Liver (tissue), 9 donors: ENCODE results near the gene GRK1. TPM values are rescaled to one million over a fixed set of nuclear protein-coding genes. Genes with fewer than 3 reads are reported as not detected.

Source experiments
- DNase-seq: peaks from one replicate; pipeline ENCODE4 v3.0.0-alpha.2; 2017; ENCODE audit warnings: low spot score
- H3K27ac ChIP-seq, 2 donors: one replicate each; pipeline ENCODE4 v1.7.0; 2013; ENCODE audit warnings: inconsistent platforms in 2 of 2, low read length in 2 of 2, control low read depth in 1 of 2, low read depth in 1 of 2, mild to moderate bottlenecking in 1 of 2
- H3K27me3 ChIP-seq, 4 donors: one replicate each; pipeline versions ENCODE4 v1.6.1 to v1.7.0; 2013; ENCODE audit warnings: low read length in 3 of 4, inconsistent platforms in 1 of 4, mild to moderate bottlenecking in 1 of 4, moderate library complexity in 1 of 4; ENCODE audit not compliant: control insufficient read depth in 4 of 4, insufficient read depth in 4 of 4
- H3K36me3 ChIP-seq, 4 donors: one replicate each; pipeline versions ENCODE4 v1.6.1 to v1.7.0; 2013; ENCODE audit warnings: low read length in 3 of 4, mild to moderate bottlenecking in 3 of 4, low read depth in 1 of 4, moderate library complexity in 1 of 4; ENCODE audit not compliant: control insufficient read depth in 4 of 4, insufficient read depth in 3 of 4
- H3K4me1 ChIP-seq, 4 donors: one replicate each; pipeline versions ENCODE4 v1.6.1 to v1.7.0; 2013; ENCODE audit warnings: low read length in 3 of 4, mild to moderate bottlenecking in 3 of 4, moderate library complexity in 1 of 4; ENCODE audit not compliant: control insufficient read depth in 4 of 4, insufficient read depth in 4 of 4
- H3K4me3 ChIP-seq, 3 donors: one replicate each; pipeline versions ENCODE4 v1.6.1 to v1.7.0; 2013; ENCODE audit warnings: low read length in 3 of 3, control low read depth in 1 of 3, low read depth in 1 of 3, mild to moderate bottlenecking in 1 of 3
- H3K9ac ChIP-seq, 2 donors: one replicate each; pipeline ENCODE4 v1.7.0; 2013; ENCODE audit warnings: low read length in 2 of 2, mild to moderate bottlenecking in 2 of 2, moderate library complexity in 2 of 2, control low read depth in 1 of 2, low read depth in 1 of 2
- H3K9me3 ChIP-seq, 4 donors: one replicate each; pipeline versions ENCODE4 v1.6.1 to v1.7.0; 2013; ENCODE audit warnings: low read length in 3 of 4; ENCODE audit not compliant: control insufficient read depth in 4 of 4
- EGR1 ChIP-seq, 2 donors: IDR thresholded peaks; 2 replicates each; pipeline ENCODE4 v1.6.1; 2016 to 2018; ENCODE audit warnings: antibody characterized with exemption in 2 of 2, low read depth in 2 of 2
- FOXA1 ChIP-seq: IDR thresholded peaks from 2 replicates; pipeline ENCODE4 v1.6.1; 2016; ENCODE audit warnings: antibody characterized with exemption
- FOXA2 ChIP-seq: IDR thresholded peaks from 2 replicates; pipeline ENCODE4 v1.6.1; 2016; ENCODE audit warnings: antibody characterized with exemption
- HNF4A ChIP-seq, 2 donors: conservative IDR thresholded peaks; 2 replicates each; pipeline ENCODE4 v1.6.1; 2016; ENCODE audit warnings: antibody characterized with exemption in 2 of 2, mild to moderate bottlenecking in 2 of 2
- HNF4G ChIP-seq: IDR thresholded peaks from 2 replicates; pipeline ENCODE4 v1.6.1; 2016; ENCODE audit warnings: antibody characterized with exemption
- JUND ChIP-seq, 2 donors: IDR thresholded peaks; 2 replicates each; pipeline ENCODE4 v1.6.1; 2016; ENCODE audit warnings: antibody characterized with exemption in 2 of 2
- NR2F2 ChIP-seq: IDR thresholded peaks from 2 replicates; pipeline ENCODE4 v1.6.1; 2016; ENCODE audit warnings: antibody characterized with exemption
- RAD21 ChIP-seq, 2 donors: IDR thresholded peaks; 2 replicates each; pipeline ENCODE4 v1.6.1; 2016; ENCODE audit warnings: antibody characterized with exemption in 2 of 2, mild to moderate bottlenecking in 2 of 2
- RXRA ChIP-seq, 2 donors: IDR thresholded peaks; 2 replicates each; pipeline ENCODE4 v1.6.1; 2017 to 2018; ENCODE audit warnings: antibody characterized with exemption in 2 of 2, mild to moderate bottlenecking in 1 of 2
- TAF1 ChIP-seq: conservative IDR thresholded peaks from 2 replicates; pipeline ENCODE4 v1.6.1; 2016; ENCODE audit warnings: antibody characterized with exemption, mild to moderate bottlenecking
- YY1 ChIP-seq: IDR thresholded peaks from 2 replicates; pipeline ENCODE4 v1.6.1; 2016; ENCODE audit warnings: antibody characterized with exemption, mild to moderate bottlenecking
- WGBS: extraction: QIAGEN DNeasy Blood & Tissue Kit; methylation state at CpG from one replicate; pipeline ENCODE4 v1.1.7; 2013; 5-methylcytosine and 5-hydroxymethylcytosine counted together
- polyA plus RNA-seq, 2 donors: library from polyadenylated mRNA; stranded (reverse) in 1 of 2; unstranded in 1 of 2; fragments of 200-250 nt in 1 of 2; fragments of >200 nt in 1 of 2; fragmentation: Nextera tagmentation in 1 of 2; extraction: Ambion mirVana in 1 of 2; gene quantifications; one replicate each; pipeline versions ENCODE4 v1.2.1 to v1.2.3, GENCODE V29; 2013 to 2015
- total RNA-seq, 2 donors: library from RNA; depleted of rRNA; stranded (reverse); fragments of >200 nt; gene quantifications; one replicate each; pipeline ENCODE4 v1.2.3, GENCODE V29; 2014
- TF ChIP-seq, protein P1 (sequence below): IDR thresholded peaks from 2 replicates; pipeline ENCODE4 v1.6.1; 2016; ENCODE audit warnings: antibody characterized with exemption
- TF ChIP-seq, protein P2 (sequence below): fragments of 150-350 bp; IDR thresholded peaks from 2 replicates; pipeline ENCODE4 v1.5.1; 2017; ENCODE audit warnings: improper control_type of control experiment, low read depth, low read length; ENCODE audit not compliant: missing input control
- TF ChIP-seq, protein P3 (sequence below): IDR thresholded peaks from 2 replicates; pipeline ENCODE4 v1.6.1; 2016; ENCODE audit warnings: antibody characterized with exemption
- TF ChIP-seq, protein P4 (sequence below): IDR thresholded peaks from 2 replicates; pipeline ENCODE4 v1.6.1; 2016; ENCODE audit warnings: antibody characterized with exemption, mild to moderate bottlenecking
- donor health status: healthy.
- donor health status: healthy.
- donor health status: healthy.
- donor health status: healthy.
- donor health status: healthy.

Gene GRK1
- total and polyA plus RNA-seq, 4 donors: 0.05 TPM; not detected in 3

- Histone ChIP-seq H3K27me3 (no peaks in the 10 kb centered on the region), H3K9me3 (no peaks in the 10 kb centered on the region), H3K27ac (no peak overlapping the region), H3K4me1 (no peaks in the 10 kb centered on the region), H3K4me3 (no peak overlapping the region), H3K9ac (no peak overlapping the region), H3K36me3 (no peaks in the 10 kb centered on the region)
- TF ChIP-seq FOXA2 (no peak), HNF4G (no peak), TAF1 (no peak), FOXA1 (no peak), JUND (IDR thresholded peaks at IDR 0.05) (no peak), NR2F2 (no peak)
- TF ChIP-seq, protein P1, sequence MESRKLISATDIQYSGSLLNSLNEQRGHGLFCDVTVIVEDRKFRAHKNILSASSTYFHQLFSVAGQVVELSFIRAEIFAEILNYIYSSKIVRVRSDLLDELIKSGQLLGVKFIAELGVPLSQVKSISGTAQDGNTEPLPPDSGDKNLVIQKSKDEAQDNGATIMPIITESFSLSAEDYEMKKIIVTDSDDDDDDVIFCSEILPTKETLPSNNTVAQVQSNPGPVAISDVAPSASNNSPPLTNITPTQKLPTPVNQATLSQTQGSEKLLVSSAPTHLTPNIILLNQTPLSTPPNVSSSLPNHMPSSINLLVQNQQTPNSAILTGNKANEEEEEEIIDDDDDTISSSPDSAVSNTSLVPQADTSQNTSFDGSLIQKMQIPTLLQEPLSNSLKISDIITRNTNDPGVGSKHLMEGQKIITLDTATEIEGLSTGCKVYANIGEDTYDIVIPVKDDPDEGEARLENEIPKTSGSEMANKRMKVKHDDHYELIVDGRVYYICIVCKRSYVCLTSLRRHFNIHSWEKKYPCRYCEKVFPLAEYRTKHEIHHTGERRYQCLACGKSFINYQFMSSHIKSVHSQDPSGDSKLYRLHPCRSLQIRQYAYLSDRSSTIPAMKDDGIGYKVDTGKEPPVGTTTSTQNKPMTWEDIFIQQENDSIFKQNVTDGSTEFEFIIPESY: no peak
- TF ChIP-seq, protein P2, sequence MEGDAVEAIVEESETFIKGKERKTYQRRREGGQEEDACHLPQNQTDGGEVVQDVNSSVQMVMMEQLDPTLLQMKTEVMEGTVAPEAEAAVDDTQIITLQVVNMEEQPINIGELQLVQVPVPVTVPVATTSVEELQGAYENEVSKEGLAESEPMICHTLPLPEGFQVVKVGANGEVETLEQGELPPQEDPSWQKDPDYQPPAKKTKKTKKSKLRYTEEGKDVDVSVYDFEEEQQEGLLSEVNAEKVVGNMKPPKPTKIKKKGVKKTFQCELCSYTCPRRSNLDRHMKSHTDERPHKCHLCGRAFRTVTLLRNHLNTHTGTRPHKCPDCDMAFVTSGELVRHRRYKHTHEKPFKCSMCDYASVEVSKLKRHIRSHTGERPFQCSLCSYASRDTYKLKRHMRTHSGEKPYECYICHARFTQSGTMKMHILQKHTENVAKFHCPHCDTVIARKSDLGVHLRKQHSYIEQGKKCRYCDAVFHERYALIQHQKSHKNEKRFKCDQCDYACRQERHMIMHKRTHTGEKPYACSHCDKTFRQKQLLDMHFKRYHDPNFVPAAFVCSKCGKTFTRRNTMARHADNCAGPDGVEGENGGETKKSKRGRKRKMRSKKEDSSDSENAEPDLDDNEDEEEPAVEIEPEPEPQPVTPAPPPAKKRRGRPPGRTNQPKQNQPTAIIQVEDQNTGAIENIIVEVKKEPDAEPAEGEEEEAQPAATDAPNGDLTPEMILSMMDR: no peak
- TF ChIP-seq, protein P3, sequence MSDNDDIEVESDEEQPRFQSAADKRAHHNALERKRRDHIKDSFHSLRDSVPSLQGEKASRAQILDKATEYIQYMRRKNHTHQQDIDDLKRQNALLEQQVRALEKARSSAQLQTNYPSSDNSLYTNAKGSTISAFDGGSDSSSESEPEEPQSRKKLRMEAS: no peak
- TF ChIP-seq, protein P4, sequence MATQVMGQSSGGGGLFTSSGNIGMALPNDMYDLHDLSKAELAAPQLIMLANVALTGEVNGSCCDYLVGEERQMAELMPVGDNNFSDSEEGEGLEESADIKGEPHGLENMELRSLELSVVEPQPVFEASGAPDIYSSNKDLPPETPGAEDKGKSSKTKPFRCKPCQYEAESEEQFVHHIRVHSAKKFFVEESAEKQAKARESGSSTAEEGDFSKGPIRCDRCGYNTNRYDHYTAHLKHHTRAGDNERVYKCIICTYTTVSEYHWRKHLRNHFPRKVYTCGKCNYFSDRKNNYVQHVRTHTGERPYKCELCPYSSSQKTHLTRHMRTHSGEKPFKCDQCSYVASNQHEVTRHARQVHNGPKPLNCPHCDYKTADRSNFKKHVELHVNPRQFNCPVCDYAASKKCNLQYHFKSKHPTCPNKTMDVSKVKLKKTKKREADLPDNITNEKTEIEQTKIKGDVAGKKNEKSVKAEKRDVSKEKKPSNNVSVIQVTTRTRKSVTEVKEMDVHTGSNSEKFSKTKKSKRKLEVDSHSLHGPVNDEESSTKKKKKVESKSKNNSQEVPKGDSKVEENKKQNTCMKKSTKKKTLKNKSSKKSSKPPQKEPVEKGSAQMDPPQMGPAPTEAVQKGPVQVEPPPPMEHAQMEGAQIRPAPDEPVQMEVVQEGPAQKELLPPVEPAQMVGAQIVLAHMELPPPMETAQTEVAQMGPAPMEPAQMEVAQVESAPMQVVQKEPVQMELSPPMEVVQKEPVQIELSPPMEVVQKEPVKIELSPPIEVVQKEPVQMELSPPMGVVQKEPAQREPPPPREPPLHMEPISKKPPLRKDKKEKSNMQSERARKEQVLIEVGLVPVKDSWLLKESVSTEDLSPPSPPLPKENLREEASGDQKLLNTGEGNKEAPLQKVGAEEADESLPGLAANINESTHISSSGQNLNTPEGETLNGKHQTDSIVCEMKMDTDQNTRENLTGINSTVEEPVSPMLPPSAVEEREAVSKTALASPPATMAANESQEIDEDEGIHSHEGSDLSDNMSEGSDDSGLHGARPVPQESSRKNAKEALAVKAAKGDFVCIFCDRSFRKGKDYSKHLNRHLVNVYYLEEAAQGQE: no peak
- 87% methylated on average over 15 of the region's 15 CpGs for WGBS
- DNase-seq: no peak
Observed at GRCh38 chr13:113655346-113656002, 11.5 kb upstream of the GRK1 start.

- H3K27me3 ChIP-seq: no peaks in the 10 kb centered on the region
- no peak overlapping the region for H3K4me3 ChIP-seq
- H3K9me3 ChIP-seq: no peaks in the 10 kb centered on the region
- H3K9ac ChIP-seq: no peak overlapping the region
- no peaks in the 10 kb centered on the region for H3K4me1 ChIP-seq
- no peak for DNase-seq
- H3K27ac ChIP-seq: no peak overlapping the region
- WGBS: 94% methylated on average over 25 of the region's 25 CpGs
- H3K36me3 ChIP-seq: no peaks in the 10 kb centered on the region
- TF ChIP-seq JUND (IDR thresholded peaks at IDR 0.05) (no peak), EGR1 (IDR thresholded peaks at IDR 0.05; ENCODE audit: low read depth in 2 of 2) (no peak), NR2F2 (no peak), YY1 (no peak), HNF4A (conservative IDR thresholded peaks at IDR 0.05) (no peak), RXRA (IDR thresholded peaks at IDR 0.05) (no peak), RAD21 (IDR thresholded peaks at IDR 0.05) (no peak), TAF1 (no peak), FOXA2 (no peak)
- TF ChIP-seq, protein P2: no peak
- TF ChIP-seq, protein P1: no peak
Observed at GRCh38 chr13:113656003-113656588, 10.9 kb upstream of the GRK1 start.
